Activated gamma-delta T cell treated with anti-CD3 and anti-CD28 coated beads, Interleukin-2, amount 50 U/mL, for 16 hours (primary cell): ENCODE results near the gene PSMD14.

Experiments
- DNase-seq: peaks from one replicate; pipeline ENCODE4 v3.0.0-alpha.2; 2020; ENCODE audit warnings: low read depth

Gene PSMD14

DNA sequence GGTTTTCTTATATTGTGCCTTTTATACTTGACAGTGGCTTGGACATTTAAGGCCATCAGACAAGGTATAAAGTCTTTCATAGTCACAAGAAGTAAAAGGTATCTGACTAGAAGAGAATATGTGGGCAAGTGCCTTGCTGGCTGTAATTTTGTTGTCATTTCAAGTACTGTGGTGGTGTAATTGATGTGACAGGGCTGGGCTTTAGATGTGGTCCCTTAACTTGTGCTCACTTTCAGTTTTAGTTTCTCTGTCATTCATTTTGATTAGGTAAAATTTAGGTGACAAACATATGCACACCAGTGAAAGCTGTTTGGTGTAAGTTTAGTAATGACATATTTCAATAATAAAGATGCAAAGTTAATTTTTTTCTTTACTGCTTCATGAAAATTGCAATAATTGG is 76.6 kb downstream of the PSMD14 start:
- no peak for DNase-seq

DNA sequence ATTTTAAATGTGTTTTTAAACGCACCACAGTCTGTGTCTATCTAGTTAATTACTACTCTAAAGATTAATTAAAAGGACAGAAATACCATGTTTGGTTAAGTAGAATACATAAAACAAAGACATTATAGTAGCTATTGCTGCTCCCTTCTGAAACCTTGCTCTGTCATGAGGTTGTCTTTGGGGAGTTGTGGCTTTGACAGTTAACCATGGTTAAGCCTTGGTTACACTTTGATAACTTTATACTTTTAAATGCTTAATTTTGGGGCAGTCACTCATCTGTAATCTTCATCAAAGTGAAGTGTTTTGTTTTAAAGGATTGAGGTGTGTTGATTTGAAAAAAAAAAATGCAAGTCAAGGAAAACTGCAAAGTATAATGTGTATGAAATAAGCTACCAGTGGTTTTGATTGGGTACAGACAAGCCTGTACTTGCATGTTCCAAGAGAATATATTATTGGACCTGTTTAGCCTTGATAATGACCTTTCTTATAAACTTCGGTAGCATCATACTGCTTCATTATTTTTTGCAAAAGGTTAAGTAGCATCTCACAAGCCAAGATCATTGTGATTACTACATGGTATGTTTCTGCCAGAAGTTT is 78.1 kb downstream of the PSMD14 start:
- no peak for DNase-seq

GRCh38 chr2:161388146-161388779 is 80.0 kb downstream of the PSMD14 start:
- DNase-seq, result no peak

GRCh38 chr2:161391737-161392506 is 83.7 kb downstream of the PSMD14 start:
- no peak for DNase-seq

DNA sequence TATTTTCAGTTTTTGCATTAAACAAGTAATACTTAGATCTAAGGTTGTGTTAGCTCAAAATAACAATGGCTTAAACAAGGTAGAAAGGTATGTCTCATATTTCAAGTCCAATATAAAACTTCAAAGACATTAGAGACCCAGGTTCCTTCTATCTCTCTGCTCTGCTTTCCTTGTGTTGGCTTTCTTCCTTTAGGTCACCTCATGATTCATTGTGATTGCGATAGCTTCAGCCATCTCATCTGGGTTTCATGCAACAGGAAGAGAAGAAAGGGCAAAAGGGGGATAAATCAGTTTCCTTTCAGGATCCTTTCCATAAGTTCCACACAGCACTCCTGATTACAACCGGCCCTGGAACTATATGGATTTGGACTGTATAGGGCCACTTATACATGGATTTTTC is 91.9 kb downstream of the PSMD14 start:
- DNase-seq, result no peak

- no peak for DNase-seq
Measured at GRCh38 chr2:161402297-161402696, 94.1 kb downstream of the PSMD14 start.

DNA sequence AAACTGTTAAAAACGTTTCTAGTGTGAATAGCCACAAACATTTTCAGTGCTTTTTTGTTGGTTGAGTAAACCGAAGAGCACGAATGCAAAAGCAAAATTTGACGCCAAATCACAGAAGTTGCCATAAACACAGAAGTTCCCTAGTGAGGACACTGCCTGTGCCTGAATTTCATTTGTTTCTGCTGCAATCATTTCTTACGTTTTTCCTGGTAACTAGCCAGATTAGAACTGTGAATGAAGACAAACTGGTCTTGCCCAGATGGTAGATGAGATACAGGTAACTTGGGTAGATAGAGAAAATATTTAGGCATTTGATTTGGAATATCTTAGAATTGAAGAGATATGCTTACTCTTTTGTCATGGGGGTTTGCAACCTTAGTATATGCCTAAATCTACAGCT is 98.1 kb downstream of the PSMD14 start:
- DNase-seq, result no peak

GRCh38 chr2:161407597-161407996 is 99.4 kb downstream of the PSMD14 start:
- DNase-seq, result no peak

DNA sequence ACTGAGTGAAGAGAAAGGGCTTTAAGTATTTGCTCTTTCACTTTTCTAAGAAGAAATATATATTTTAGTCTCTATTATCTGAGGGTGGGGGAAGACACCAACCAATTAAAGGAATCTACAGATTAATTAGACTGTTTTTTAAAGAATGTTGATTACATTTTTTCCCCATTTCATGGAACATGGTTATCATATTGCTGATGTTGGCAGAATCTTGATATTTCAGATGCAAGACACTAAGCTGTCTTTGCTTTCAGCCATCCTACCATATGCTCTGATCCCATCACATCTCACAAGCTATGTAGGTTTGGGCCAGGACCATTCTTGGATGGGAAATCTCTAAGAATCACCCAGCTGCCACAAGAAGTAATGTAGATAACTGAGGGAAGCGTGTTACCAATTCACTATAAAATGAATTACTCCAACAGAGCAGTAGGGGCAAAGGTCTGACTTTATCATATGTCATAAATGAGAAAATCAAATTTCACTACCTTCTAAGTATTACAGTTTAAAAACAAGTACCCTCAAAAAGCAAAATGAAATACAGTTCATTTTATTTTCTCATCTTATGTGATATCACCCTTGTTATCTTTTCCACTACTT is 101.2 kb downstream of the PSMD14 start:
- no peak for DNase-seq

- no peak for DNase-seq
Measured at GRCh38 chr2:161412346-161412745, 104.1 kb downstream of the PSMD14 start.

GRCh38 chr2:161414042-161415033 is 106.1 kb downstream of the PSMD14 start:
- DNase-seq, result no peak

GRCh38 chr2:161415034-161415986 is 107.1 kb downstream of the PSMD14 start:
- DNase-seq, result no peak

GRCh38 chr2:161415987-161416707 is 107.9 kb downstream of the PSMD14 start, which contains the start of gene TBR1:
TBR1 (plus strand) TSS chr2:161416297; CDS start chr2:161416411, 114 bp downstream.
- DNase-seq, result no peak

DNA sequence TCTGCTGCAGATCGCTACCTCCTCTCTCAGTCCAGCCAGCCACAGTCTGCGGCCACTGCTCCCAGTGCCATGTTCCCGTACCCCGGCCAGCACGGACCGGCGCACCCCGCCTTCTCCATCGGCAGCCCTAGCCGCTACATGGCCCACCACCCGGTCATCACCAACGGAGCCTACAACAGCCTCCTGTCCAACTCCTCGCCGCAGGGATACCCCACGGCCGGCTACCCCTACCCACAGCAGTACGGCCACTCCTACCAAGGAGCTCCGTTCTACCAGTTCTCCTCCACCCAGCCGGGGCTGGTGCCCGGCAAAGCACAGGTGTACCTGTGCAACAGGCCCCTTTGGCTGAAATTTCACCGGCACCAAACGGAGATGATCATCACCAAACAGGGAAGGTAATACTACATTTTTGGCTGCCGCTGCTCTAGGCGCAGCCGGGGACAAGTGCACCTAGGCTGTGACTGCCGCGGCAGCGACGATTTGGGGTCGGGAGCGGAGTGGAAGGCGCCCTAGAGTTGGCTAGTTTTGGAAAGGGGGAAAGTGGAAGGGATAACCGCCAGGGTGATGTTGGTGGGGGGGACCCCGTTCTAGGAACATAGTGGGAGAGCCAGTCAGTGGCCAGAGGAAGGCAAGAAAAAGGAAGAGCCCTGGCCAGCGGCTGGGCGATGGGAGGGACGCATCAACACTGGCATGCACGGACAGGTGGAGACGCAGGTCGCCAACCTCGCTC is 108.6 kb downstream of the PSMD14 start:
- no peak for DNase-seq

- no peak for DNase-seq
Measured at GRCh38 chr2:161417438-161418274, 109.4 kb downstream of the PSMD14 start.

DNA sequence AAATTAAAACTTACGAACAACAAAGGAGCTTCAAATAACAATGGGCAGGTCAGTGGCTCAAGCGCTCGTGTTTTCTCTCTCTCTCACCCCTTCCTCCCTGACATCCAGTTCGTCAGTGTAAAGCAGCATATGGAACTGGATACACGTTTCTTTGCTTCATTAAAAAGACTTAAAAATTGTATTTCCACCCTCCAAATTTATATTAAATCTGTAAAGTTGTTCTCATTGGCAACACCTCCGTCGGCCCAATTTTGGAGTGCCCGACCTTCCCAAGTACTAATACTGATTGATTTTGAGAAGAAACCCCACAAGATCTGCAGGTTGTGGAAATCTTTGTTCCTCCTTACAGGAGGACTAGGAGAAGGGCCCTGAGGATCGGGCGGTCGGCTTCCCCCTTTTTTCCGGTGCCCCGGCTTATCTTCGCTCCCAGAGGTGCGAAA is 110.1 kb downstream of the PSMD14 start:
- no peak for DNase-seq

DNA sequence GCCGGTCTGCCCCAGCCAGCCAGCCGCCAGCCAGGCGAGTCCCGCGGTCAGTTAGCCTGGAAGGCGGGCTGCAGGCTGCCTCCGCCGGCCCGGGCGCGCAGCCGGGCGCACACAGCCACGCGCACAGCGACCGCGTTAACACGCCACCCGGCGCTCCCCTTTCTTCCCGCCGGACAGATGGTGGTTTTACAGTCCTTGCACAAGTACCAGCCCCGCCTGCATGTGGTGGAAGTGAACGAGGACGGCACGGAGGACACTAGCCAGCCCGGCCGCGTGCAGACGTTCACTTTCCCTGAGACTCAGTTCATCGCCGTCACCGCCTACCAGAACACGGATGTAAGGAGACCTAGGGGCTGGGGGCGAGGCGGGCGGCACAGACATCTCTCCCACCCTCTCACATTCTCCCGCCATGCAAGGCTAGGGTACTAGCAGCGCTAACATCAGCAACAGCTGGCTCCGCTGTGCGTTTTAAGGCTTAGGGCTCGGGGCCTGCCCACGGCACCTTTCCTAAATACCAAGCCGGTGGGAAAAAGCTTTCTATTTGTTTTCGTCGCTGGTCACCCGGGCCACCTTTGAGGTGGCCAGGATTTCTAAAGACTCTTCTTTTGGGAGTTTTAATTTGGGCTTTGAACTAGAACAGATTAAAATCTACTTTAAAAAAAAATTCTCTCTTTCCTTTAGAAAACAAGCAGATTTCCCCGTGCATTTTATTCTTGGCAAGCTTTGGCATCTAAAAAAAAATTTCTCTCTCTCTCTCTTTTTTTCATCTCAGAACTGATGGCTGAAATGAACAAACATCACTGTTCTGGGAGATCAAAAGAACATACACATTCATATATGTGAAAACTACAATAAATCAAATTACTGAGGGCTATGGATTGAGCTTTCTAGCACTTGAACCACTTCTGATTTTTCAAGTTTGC is 110.8 kb downstream of the PSMD14 start:
- DNase-seq, result no peak
